ENCODE results near the gene ARID1B. TPM values are rescaled to one million over a fixed set of nuclear protein-coding genes. Genes with fewer than 3 reads are reported as not detected.

ARID1B gene
- total RNA-seq, 1 experiment from 2014 or later, result 24.2 TPM

DNA sequence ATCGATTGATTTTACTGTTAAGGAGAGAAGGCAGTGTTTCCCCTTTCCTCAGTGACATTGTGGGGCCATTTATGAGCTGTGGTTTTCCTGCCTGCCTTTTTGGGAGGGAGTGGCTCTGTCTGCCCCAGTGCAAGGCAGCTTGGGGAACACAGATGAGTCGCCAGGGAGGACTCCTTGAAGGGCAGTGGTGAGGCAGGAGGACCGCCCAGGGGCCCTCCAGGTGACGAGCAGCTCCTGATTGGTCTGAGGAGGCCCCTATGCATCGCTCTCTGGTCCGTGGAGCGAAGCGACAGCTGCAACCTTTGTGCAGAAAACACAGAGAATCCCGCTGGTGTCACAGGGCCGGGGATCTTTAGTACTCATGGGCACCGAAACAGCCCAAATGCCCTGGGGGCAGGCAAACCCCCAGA lies 445.8 kb downstream of the ARID1B start:
- Histone ChIP-seq H3K9me3 (ENCODE audit: low read length) (no peaks in the 10 kb centered on the region), H3K4me1 (ENCODE audit: insufficient read depth, low read length) (peaks cover 33% of the 10 kb centered on the region), H3K36me3 (ENCODE audit: low read depth, low read length) (no peaks in the 10 kb centered on the region), H3K9me2 (replicated peaks; ENCODE audit: low read length) (no peaks in the 10 kb centered on the region), H3K4me3 (ENCODE audit: low read length) (no peak overlapping the region), H3K27ac (ENCODE audit: low read length) (no peak overlapping the region), H3K4me2 (ENCODE audit: low read length) (no peak overlapping the region), H3F3A (ENCODE audit: low read length, unreplicated experiment) (no peaks in the 10 kb centered on the region), H3K79me2 (ENCODE audit: low read length) (no peaks in the 10 kb centered on the region), H3K9ac (ENCODE audit: low read length) (no peak overlapping the region), H4K20me1 (ENCODE audit: low read length) (no peaks in the 10 kb centered on the region), H3K27me3 (ENCODE audit: low read length) (no peaks in the 10 kb centered on the region), H2AFZ (ENCODE audit: low read length) (no peak overlapping the region)
- intact Hi-C loops (cut with micrococcal nuclease), result no loop called here
- POLR2A ChIA-PET (ENCODE audit: unreplicated experiment), result no interaction called here
- BruUV-seq (replicated peaks), result no TSS peak
- ATAC-seq, result 0 out of 2 replicates have a peak, but pooled peaks have one; percentile 5
- TF ChIP-seq, protein P1, sequence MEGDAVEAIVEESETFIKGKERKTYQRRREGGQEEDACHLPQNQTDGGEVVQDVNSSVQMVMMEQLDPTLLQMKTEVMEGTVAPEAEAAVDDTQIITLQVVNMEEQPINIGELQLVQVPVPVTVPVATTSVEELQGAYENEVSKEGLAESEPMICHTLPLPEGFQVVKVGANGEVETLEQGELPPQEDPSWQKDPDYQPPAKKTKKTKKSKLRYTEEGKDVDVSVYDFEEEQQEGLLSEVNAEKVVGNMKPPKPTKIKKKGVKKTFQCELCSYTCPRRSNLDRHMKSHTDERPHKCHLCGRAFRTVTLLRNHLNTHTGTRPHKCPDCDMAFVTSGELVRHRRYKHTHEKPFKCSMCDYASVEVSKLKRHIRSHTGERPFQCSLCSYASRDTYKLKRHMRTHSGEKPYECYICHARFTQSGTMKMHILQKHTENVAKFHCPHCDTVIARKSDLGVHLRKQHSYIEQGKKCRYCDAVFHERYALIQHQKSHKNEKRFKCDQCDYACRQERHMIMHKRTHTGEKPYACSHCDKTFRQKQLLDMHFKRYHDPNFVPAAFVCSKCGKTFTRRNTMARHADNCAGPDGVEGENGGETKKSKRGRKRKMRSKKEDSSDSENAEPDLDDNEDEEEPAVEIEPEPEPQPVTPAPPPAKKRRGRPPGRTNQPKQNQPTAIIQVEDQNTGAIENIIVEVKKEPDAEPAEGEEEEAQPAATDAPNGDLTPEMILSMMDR (conservative IDR thresholded peaks at IDR 0.05; ENCODE audit: low read depth, low read length), result no peak
- TF ChIP-seq EZH2phosphoT487 (IDR thresholded peaks at IDR 0.05; ENCODE audit: borderline replicate concordance, low read length) (no peak), EZH2 (IDR thresholded peaks at IDR 0.05; ENCODE audit: low read length, unreplicated experiment) (no peak)
- CTCF ChIA-PET, result no interaction called here
- DNase-seq, result peak; percentile 15

DNA sequence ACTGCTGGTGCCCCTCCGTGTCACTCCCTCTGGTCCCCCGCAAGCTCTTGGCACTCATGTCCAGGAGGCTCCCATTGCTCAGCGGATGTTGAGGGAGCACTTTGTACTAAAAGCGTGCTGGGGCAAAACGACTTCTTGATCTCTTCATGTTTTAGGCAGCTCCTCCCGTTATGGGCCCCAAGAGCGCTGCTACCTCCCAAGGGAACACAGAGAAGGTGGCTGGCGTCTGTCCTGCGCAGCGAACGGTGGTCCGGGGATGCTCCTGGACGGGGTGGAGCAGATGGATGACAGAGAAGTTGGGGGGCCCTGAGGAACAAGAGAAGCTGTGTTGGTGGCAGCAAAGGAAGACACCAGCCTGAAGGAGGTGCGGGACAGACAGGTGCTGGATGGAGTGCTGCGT lies 446.3 kb downstream of the ARID1B start:
- no peaks in the 10 kb centered on the region for H3K27me3 ChIP-seq (ENCODE audit: low read length)
- intact Hi-C loops (cut with micrococcal nuclease), result no loop called here
- BruUV-seq (replicated peaks), result no TSS peak
- no peaks in the 10 kb centered on the region for H4K20me1 ChIP-seq (ENCODE audit: low read length)
- no peak for DNase-seq
- no peaks in the 10 kb centered on the region for H3K79me2 ChIP-seq (ENCODE audit: low read length)
- H3K9ac ChIP-seq (ENCODE audit: low read length), result no peak overlapping the region
- no peak overlapping the region for H3K27ac ChIP-seq (ENCODE audit: low read length)
- H3K9me2 ChIP-seq (replicated peaks; ENCODE audit: low read length), result no peaks in the 10 kb centered on the region
- H3K4me2 ChIP-seq (ENCODE audit: low read length), result no peak overlapping the region
- no peak for ATAC-seq
- H3K9me3 ChIP-seq (ENCODE audit: low read length), result no peaks in the 10 kb centered on the region
- no peak for TF ChIP-seq EZH2phosphoT487 (IDR thresholded peaks at IDR 0.05; ENCODE audit: borderline replicate concordance, low read length)
- TF ChIP-seq EZH2 (IDR thresholded peaks at IDR 0.05; ENCODE audit: low read length, unreplicated experiment), result no peak
- TF ChIP-seq, protein P1 (conservative IDR thresholded peaks at IDR 0.05; ENCODE audit: low read depth, low read length), result no peak
- peaks cover 33% of the 10 kb centered on the region for H3K4me1 ChIP-seq (ENCODE audit: insufficient read depth, low read length)
- ChIA-PET CTCF (no interaction called here), POLR2A (ENCODE audit: unreplicated experiment) (no interaction called here)
- no peaks in the 10 kb centered on the region for H3K36me3 ChIP-seq (ENCODE audit: low read depth, low read length)
- H2AFZ ChIP-seq (ENCODE audit: low read length), result no peak overlapping the region
- no peaks in the 10 kb centered on the region for H3F3A ChIP-seq (ENCODE audit: low read length, unreplicated experiment)
- H3K4me3 ChIP-seq (ENCODE audit: low read length), result no peak overlapping the region

DNA sequence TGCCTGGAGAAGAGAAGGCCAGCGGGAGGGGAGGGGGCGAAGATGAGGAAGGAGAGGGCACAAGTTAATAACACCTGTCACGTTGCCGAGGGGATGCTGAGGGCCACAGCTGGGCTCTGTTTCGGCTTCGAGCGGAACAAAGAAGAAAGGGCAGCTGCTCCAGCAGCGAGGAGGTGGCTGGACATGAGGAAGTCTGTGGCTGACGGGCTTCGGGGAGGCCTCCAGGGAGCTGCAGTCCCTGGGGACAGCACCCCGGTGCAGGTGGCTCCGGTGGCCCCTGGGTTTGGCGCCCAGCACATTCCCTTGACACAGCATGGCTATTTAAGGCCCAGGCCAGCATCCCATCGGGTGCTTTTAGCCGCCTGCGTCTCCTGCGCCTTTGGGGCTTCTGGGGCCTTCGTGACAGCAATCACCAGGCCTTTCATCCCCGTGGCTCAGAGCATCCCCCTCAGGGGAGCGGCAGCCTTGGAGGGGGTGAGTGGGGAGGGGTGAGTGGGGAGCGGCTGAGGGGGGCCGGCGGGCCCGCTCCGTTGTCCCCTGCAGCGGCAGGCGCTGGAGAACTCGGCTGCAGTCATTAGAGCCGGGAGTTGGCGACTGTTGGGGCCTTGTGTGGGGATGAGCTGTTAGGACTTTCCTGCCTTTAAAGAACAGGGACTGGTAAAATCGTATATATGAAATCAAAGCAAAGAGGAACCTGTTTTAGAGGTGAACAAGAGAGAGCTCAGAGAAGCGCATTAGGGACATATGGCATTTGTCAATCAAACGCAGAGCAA lies 447.2 kb downstream of the ARID1B start:
- ATAC-seq, result no peak
- DNase-seq, result no peak
- Histone ChIP-seq H3F3A (ENCODE audit: low read length, unreplicated experiment) (no peaks in the 10 kb centered on the region), H3K9me3 (ENCODE audit: low read length) (no peaks in the 10 kb centered on the region), H4K20me1 (ENCODE audit: low read length) (no peaks in the 10 kb centered on the region), H3K27ac (ENCODE audit: low read length) (no peak overlapping the region), H3K27me3 (ENCODE audit: low read length) (no peaks in the 10 kb centered on the region), H3K79me2 (ENCODE audit: low read length) (no peaks in the 10 kb centered on the region), H3K36me3 (ENCODE audit: low read depth, low read length) (no peaks in the 10 kb centered on the region), H2AFZ (ENCODE audit: low read length) (no peak overlapping the region), H3K4me1 (ENCODE audit: insufficient read depth, low read length) (peaks cover 28% of the 10 kb centered on the region), H3K9me2 (replicated peaks; ENCODE audit: low read length) (no peaks in the 10 kb centered on the region), H3K4me2 (ENCODE audit: low read length) (no peak overlapping the region), H3K9ac (ENCODE audit: low read length) (no peak overlapping the region), H3K4me3 (ENCODE audit: low read length) (no peak overlapping the region)
- intact Hi-C loops (cut with micrococcal nuclease), result no loop called here
- ChIA-PET POLR2A (ENCODE audit: unreplicated experiment) (no interaction called here), CTCF (no interaction called here)
- no TSS peak for BruUV-seq (replicated peaks)
- TF ChIP-seq EZH2phosphoT487 (IDR thresholded peaks at IDR 0.05; ENCODE audit: borderline replicate concordance, low read length) (no peak), EZH2 (IDR thresholded peaks at IDR 0.05; ENCODE audit: low read length, unreplicated experiment) (no peak)
- TF ChIP-seq, protein P1 (conservative IDR thresholded peaks at IDR 0.05; ENCODE audit: low read depth, low read length), result no peak
